Activated CD4-positive, alpha-beta T cell treated with anti-CD3 and anti-CD28 coated beads for 36 hours (primary cell): Measurements from ENCODE around the gene ACP7. TPM values are rescaled to one million over a fixed set of nuclear protein-coding genes. Genes with fewer than 3 reads are reported as not detected.

ENCODE experiments used
- ATAC-seq: fragments of 200-7000 bp; cut with Tn5 transposase; one replicate; pipeline ENCODE4 v1.10.0; 2021; ENCODE audit warnings: mild to moderate bottlenecking, moderate library complexity
- CTCF ChIA-PET: fragments of 350-600 bp; sonication (Branson Sonifier 250); formaldehyde crosslinking; loops from one replicate; lab custom pipeline; 2021; ENCODE audit warnings: antibody characterized with exemption; lab: Charles Lee
- POLR2A ChIA-PET: fragments of 350-600 bp; sonication (Branson Sonifier 250); formaldehyde crosslinking; loops from one replicate; lab custom pipeline; 2021; ENCODE audit warnings: antibody characterized with exemption, inconsistent platforms; lab: Charles Lee
- DNase-seq: peaks from one replicate; pipeline ENCODE4 v3.0.0-alpha.2; 2020
- H3K27ac Mint-ChIP-seq: one replicate; pipeline ENCODE4 v1.8.0; 2021; ENCODE audit warnings: mixed read lengths
- H3K27me3 Mint-ChIP-seq: one replicate; pipeline ENCODE4 v1.8.0; 2021; ENCODE audit warnings: mixed read lengths
- H3K36me3 Mint-ChIP-seq: one replicate; pipeline ENCODE4 v1.8.0; 2021; ENCODE audit warnings: low read depth, mixed read lengths
- H3K4me1 Mint-ChIP-seq: one replicate; pipeline ENCODE4 v1.8.0; 2021; ENCODE audit warnings: mixed read lengths
- H3K4me3 Mint-ChIP-seq: one replicate; pipeline ENCODE4 v1.8.0; 2021; ENCODE audit warnings: mild to moderate bottlenecking, moderate library complexity, mixed read lengths
- H3K9me3 Mint-ChIP-seq: one replicate; pipeline ENCODE4 v1.8.0; 2021; ENCODE audit warnings: low read depth, mixed read lengths
- intact Hi-C, 2 experiments: fragments of 100-400 bp; cut with DNase I in 1 of 2; cut with micrococcal nuclease in 1 of 2; formaldehyde crosslinking; loops; one replicate each; pipeline versions ENCODE4 v1.14.2 to v1.15.1; 2022 to 2024; cut with DNase I, micrococcal nuclease
- total RNA-seq, 2 experiments: library from RNA; stranded (reverse); gene quantifications; one replicate each; pipeline ENCODE4 v1.2.3, GENCODE V29; 2021

Gene ACP7
- total RNA-seq, 2 experiments from 2014 or later: not detected

DNA sequence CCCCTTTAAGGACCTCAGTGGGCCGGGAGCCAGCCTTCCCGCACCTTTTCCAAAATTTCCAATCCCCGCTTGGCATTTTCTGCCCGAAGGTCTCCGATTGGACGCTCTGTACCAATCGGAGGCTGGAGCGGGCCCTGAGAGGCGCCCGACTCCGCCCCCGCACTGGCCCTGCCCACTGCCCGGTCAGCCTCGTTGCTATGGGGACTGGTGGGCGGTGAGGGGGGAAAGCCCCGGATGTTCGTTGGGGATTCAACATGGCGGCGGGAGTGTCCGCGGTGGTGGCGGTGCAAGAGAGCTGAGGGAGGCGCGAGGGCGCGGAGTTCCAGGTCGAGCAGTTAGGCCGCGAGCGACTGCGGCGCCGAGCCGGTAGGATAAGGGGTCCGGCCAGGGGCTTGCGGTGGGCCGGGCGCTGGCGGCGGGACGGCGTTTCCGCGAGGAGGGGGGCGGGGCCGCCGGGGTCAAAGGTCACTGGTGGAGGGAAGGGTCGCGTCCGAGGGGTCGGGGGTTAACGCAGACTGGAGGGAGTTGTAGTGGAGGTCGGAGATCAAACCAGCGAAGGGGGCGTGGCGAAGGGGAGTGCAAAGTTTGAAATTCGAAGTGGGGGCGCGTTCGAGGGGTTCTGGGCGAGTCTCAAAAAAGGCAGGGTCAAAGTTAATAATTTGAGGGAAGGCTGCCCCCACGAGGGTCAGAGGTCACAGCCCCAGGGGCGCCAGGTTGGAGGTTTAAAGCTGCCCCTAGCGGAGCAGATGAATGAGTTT lies 41.6 kb downstream of the ACP7 start, which contains the start of gene PAK4:
PAK4 (plus strand) TSS at position 233 of the 758 bp plus-strand sequence. CDS start 43,768 bp downstream, outside the sequence.
- H3K9me3 Mint-ChIP-seq: no peaks in the 10 kb centered on the region
- peak within 1 kb of the TSS; percentile 82 for H3K4me3 Mint-ChIP-seq
- DNase-seq (peak; percentile 99), ATAC-seq (peak; percentile 94)
- ChIA-PET CTCF (interaction anchor here (1.1 kb wide), 1 partner anchor 61 kb away, joined by 4 read pairs; no protein-coding TSS in a partner anchor), POLR2A (no interaction called here)
- H3K36me3 Mint-ChIP-seq: no peaks in the 10 kb centered on the region
- intact Hi-C loops: loop anchor here in 1 of 2 experiments (1.0 to 5.0 kb wide), 7 partner anchors 195 to 355 kb away; partner anchors contain the start of genes GMFG, MED29, MRPS12 and PAF1
- peak within 1 kb of the TSS; percentile 90 for H3K27ac Mint-ChIP-seq
- no peaks in the 10 kb centered on the region for H3K27me3 Mint-ChIP-seq
- peaks cover 25% of the 10 kb centered on the region for H3K4me1 Mint-ChIP-seq

DNA sequence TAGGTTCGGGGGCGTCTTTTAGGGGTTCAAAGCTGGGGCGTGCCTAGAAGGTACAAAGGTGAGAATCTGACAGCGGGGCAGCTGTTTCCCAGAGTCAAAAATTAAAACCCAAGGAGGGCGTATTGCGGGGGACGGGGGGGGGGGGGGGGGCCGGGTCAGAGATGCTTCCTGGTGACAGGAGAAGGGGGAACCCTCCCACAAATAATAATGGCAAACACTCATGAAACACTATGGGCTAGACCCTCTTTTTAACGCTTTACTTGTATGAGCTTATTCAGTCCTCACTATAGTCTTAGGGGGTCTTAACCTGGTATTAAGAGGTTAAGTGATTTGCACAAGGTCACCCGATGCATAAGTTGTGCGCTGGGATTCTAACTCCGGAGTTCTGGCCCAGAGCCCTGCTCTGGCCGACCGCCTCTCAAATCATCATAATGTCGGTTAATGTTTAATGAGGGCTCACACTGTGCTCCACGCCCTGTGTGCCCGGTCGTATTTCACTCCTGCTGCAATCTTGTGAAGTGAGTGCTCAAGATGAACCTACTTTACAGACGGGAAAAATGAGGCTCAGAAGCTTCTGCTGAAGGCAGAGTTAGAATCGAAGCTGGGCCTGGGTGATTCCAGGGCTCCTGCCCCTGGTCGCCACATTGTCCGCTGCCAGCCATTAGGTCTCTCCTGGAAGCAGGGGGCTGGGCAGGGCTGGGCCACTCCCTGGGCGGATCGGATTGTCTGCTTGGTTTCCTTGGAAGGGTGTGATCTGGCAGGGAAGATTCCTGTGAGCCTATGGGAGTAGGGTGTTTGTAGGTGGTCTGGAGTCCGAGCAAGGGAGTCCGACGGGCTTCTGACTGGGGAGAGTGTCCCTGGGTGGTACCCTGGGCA lies 42.4 kb downstream of the ACP7 start:
- CTCF ChIA-PET: no interaction called here
- H3K36me3 Mint-ChIP-seq: no peaks in the 10 kb centered on the region
- no peaks in the 10 kb centered on the region for H3K27me3 Mint-ChIP-seq
- intact Hi-C loops: loop anchor here in 1 of 2 experiments (5.0 kb wide), 1 partner anchor 274 kb away; no protein-coding TSS in a partner anchor
- no peaks in the 10 kb centered on the region for H3K9me3 Mint-ChIP-seq
- ATAC-seq: no peak
- no peak for DNase-seq
- POLR2A ChIA-PET: no interaction called here
- peaks cover 31% of the 10 kb centered on the region for H3K4me1 Mint-ChIP-seq
- peak overlapping the region; percentile 82 for H3K4me3 Mint-ChIP-seq
- H3K27ac Mint-ChIP-seq: peak overlapping the region; percentile 90

DNA sequence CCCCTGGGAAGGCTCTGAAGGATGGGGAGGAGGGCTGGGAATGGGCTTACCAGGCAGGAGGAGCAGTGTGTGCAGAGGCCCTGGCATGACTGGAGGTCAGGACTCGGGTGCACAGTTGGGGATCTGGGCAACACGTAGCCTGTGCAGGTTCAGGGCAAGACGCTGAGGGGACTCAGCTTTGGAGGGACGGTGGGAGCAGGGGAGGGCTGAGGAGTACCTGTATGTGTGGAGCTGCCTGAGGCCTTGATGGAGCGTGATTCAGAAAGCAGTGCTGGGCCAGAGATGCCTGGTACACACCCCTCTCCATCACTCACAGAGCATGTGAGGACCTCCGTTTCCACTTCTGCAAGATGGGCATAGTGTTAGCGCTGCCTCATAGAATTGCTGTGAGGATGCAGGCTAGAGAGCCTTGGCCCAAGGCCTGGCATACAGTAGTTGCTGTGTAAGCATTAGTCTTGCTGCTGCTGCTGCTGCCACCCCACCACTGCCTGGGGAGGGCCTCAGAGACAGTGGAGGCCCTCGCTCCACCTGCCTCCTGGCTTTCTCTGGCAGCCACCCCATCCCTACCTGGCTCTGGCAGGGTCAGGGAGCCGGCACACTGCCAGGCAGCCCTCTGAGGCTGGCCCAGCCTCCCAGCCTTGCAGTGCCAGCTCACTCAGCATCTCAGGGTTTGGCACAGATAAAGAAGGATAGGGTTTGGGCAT lies 43.8 kb downstream of the ACP7 start:
- no peak for ATAC-seq
- DNase-seq: no peak
- Mint-ChIP-seq H3K36me3 (no peaks in the 10 kb centered on the region), H3K4me1 (peaks cover 45% of the 10 kb centered on the region), H3K27ac (peak overlapping the region; percentile 42), H3K27me3 (no peaks in the 10 kb centered on the region), H3K4me3 (no peak overlapping the region), H3K9me3 (no peaks in the 10 kb centered on the region)
- intact Hi-C loops: loop anchor here in 1 of 2 experiments (5.0 kb wide), 1 partner anchor 276 kb away; no protein-coding TSS in a partner anchor
- POLR2A ChIA-PET: no interaction called here
- CTCF ChIA-PET: no interaction called here

GRCh38 chr19:39128516-39129079 lies 44.4 kb downstream of the ACP7 start:
- CTCF ChIA-PET: no interaction called here
- no peak for DNase-seq
- Mint-ChIP-seq H3K36me3 (no peaks in the 10 kb centered on the region), H3K27me3 (no peaks in the 10 kb centered on the region), H3K4me3 (no peak overlapping the region), H3K9me3 (no peaks in the 10 kb centered on the region), H3K27ac (no peak overlapping the region), H3K4me1 (peaks cover 47% of the 10 kb centered on the region)
- POLR2A ChIA-PET: no interaction called here
- intact Hi-C loops: loop anchor here in 1 of 2 experiments (5.0 kb wide), 1 partner anchor 276 kb away; no protein-coding TSS in a partner anchor
- ATAC-seq: no peak

DNA sequence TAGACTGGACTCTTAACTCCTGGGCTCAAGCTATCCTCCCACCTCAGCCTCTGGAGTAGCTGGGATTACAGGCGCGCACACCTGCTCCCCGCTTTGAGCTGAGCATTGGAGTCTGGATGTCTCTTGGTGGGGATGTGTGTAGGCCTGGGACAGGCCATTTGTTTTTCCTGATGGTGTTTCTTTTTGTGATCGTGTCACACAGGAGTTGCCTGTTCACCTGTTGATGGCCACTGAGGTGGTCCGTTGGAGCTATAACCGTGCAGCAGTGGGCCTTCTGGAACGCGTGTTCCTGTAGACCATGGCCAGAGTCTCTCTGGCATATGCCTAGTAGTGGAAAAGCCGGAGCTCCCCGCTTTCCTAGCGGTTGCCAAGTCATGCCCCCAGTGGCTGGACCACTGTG lies 44.9 kb downstream of the ACP7 start:
- no peak for DNase-seq
- H3K4me3 Mint-ChIP-seq: no peak overlapping the region
- H3K27me3 Mint-ChIP-seq: no peaks in the 10 kb centered on the region
- no peak overlapping the region for H3K27ac Mint-ChIP-seq
- ChIA-PET POLR2A (interaction anchor here (0.6 kb wide), 1 partner anchor 10 kb away, joined by 4 read pairs; no protein-coding TSS in a partner anchor), CTCF (no interaction called here)
- no peaks in the 10 kb centered on the region for H3K9me3 Mint-ChIP-seq
- ATAC-seq: no peak
- intact Hi-C loops: loop anchor here in 1 of 2 experiments (5.0 kb wide), 1 partner anchor 277 kb away; no protein-coding TSS in a partner anchor
- H3K4me1 Mint-ChIP-seq: peaks cover 46% of the 10 kb centered on the region
- H3K36me3 Mint-ChIP-seq: no peaks in the 10 kb centered on the region

DNA sequence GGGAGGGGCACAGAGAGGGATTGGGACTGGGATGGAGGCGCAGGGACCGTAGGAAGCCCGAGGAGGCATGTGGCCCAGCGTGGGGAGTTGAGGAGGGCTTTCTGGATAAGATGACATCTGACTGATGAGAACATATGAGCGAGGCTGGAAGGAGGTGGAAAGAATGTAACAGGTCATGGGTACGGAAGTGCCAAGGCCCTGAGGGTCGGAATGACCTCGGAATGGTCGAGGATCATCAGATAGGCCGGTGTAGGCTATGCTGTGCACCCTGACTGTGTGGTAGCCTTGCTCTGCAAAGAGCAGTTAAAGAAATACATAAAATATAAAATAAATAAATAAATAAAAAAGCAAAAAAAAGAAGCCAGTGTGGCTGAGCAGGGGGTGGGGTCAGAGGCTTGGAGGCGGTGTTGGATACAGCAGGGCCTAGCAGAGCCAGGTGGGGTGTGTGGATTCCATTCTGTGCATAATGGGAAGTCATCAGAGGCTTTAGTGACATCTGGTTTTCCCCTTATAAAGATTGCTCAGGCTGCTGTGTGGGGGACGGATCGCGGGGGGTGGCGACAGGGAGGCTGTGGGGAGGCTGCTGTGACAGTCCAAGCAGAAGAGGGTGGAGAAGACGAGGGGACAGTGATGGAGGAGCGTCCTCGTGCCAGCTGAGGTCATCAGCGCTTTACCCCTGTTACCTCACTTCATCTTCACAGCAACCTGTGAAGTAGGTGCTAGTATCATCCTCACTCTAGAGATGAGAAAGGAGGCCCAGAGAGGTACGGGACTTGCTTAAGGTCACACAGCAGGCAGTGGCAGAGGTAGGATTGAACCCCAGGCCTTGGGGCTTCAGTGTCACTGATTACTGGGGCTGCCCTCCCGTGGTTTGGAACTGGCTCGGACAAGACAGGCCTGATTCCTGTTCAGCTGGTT lies 46.4 kb downstream of the ACP7 start:
- no peaks in the 10 kb centered on the region for H3K27me3 Mint-ChIP-seq
- DNase-seq (no peak), ATAC-seq (no peak)

GRCh38 chr19:39131255-39131755 lies 47.1 kb downstream of the ACP7 start:
- POLR2A ChIA-PET: no interaction called here
- Mint-ChIP-seq H3K36me3 (no peaks in the 10 kb centered on the region), H3K9me3 (no peaks in the 10 kb centered on the region), H3K4me1 (peaks cover 35% of the 10 kb centered on the region), H3K27me3 (no peaks in the 10 kb centered on the region), H3K4me3 (no peak overlapping the region), H3K27ac (peak overlapping the region; percentile 28)
- no peak for DNase-seq
- no peak for ATAC-seq
- CTCF ChIA-PET: no interaction called here
- intact Hi-C loops: no loop called here

More for the DNA sequence above, 46.4 kb downstream of the ACP7 start:
- no peaks in the 10 kb centered on the region for H3K36me3 Mint-ChIP-seq
- H3K9me3 Mint-ChIP-seq: no peaks in the 10 kb centered on the region
- POLR2A ChIA-PET: no interaction called here
- CTCF ChIA-PET: no interaction called here
- H3K4me3 Mint-ChIP-seq: no peak overlapping the region
- peaks cover 37% of the 10 kb centered on the region for H3K4me1 Mint-ChIP-seq
- H3K27ac Mint-ChIP-seq: peak overlapping the region; percentile 28
- intact Hi-C loops: no loop called here

GRCh38 chr19:39132344-39132969 lies 48.3 kb downstream of the ACP7 start:
- H3K4me1 Mint-ChIP-seq: peaks cover 29% of the 10 kb centered on the region
- DNase-seq (peak; percentile 59), ATAC-seq (peak; percentile 76)
- ChIA-PET CTCF (interaction anchor here (0.7 to 1.4 kb wide), 2 partner anchors 10 to 621 kb away, joined by 3 to 6 read pairs; no protein-coding TSS in a partner anchor), POLR2A (no interaction called here)
- H3K27me3 Mint-ChIP-seq: no peaks in the 10 kb centered on the region
- H3K27ac Mint-ChIP-seq: peak overlapping the region; percentile 52
- no peak overlapping the region for H3K4me3 Mint-ChIP-seq
- H3K36me3 Mint-ChIP-seq: no peaks in the 10 kb centered on the region
- intact Hi-C loops: no loop called here
- no peaks in the 10 kb centered on the region for H3K9me3 Mint-ChIP-seq

DNA sequence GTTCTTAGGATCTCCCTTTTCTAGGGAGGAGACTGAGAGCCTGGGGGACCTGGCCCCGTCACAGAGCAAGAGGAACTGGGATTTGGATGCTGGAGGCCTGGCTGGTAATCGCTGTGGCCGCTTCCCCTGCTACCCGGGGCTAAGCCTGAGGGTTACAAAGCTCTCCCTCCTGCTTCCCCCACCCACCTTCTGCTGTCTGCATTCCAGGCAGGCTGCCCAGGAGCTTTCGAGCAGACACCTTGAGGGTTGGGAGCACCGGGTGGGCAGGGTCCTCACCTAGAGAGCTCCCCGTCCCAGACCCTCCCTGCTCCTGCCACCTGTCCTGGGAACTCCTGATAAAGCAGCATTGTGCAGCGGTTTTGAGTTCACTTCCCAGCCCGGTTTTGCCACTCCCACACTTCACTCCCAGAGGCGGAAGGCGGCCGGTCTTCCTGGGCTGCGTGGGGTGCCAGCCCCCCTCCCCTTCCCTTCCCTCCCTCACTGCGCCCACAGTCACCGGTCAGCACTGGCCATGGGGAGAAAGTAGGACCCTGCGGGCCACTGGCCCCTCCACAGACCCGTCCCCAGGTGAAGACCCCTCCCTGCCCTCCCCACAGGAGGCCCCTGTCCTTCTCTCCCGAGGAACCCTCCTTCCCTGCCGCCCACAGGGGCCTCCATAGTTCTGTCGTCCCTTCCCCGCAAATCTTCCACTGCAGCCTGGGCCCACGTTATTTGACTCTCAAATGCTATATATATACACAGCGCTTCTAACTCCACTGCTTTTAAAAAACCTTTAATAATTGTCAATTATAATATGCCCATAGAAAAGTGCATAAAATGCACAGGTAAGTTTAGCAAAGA lies 49.5 kb downstream of the ACP7 start:
- Mint-ChIP-seq H3K27me3 (no peaks in the 10 kb centered on the region), H3K9me3 (no peaks in the 10 kb centered on the region), H3K4me1 (peaks cover 29% of the 10 kb centered on the region), H3K27ac (no peak overlapping the region), H3K4me3 (no peak overlapping the region), H3K36me3 (no peaks in the 10 kb centered on the region)
- ChIA-PET POLR2A (no interaction called here), CTCF (interaction anchor here (0.6 to 1.4 kb wide), 4 partner anchors 11 to 623 kb away, joined by 3 to 8 read pairs (median 4); no protein-coding TSS in a partner anchor)
- intact Hi-C loops: no loop called here
- ATAC-seq: no peak
- DNase-seq: no peak
